DLD1 (cell line): Measurements from ENCODE around the gene CHDH.

ENCODE experiments used
- in situ Hi-C: cut with HindIII; loops from 2 replicates; pipeline ENCODE4 v1.10.0; 2017; ENCODE audit warnings: low sequenced_read_pairs

CHDH gene

DNA sequence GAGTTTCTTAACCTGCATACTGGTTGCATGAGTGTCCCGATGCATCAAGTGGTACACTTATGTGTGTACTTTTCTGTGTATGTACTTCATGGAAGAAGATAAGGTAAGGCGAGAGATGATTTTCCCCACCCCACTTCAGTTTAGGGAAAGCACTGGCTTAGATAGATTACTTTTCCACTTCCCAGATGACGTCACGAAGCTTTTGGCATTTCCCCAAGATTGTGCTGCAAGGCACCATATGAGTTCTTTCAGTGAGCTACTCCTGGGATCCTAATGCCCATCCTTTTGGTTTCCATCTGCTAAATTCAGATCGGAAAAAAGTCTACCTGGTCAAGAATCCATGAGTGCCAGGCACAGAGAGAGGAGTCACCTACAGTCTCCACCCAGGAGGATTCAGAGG is 4.7 kb upstream of the CHDH start:
- in situ Hi-C loops, result no loop called here

DNA sequence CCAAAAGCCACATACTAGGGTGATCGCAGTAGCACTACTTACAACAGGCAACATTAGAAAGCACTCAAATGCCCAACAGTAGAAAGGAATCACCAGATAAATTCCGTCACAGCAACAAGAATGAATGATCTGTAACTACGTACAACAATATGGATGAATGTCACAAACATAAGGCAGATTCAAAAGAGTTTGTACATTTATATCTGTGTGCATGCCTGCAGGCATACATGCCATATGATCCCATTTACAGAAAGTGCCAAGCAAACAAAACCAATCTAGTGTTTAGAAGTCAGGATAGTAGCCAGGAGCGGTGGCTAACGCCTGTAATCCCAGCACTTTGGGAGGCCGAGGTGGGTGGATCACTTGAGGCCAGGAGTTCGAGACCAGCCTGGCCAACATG is 3.7 kb upstream of the CHDH start:
- in situ Hi-C loops, result no loop called here

DNA sequence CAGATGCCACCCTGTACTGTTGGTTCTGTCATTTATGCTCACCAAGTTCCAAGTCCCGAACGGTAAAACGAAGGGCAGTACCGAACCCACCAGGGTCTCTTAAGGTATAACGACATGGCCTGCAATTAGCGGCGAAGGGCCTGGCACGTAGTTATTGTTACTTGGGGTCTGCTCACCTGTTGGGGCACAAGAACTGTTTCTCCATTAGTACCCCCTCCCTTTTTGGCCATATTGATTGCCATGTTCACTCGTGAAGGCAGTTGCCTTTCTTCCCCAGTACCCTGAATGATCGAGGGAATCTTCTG is 584 bp upstream of the CHDH start:
- in situ Hi-C loops, result no loop called here

DNA sequence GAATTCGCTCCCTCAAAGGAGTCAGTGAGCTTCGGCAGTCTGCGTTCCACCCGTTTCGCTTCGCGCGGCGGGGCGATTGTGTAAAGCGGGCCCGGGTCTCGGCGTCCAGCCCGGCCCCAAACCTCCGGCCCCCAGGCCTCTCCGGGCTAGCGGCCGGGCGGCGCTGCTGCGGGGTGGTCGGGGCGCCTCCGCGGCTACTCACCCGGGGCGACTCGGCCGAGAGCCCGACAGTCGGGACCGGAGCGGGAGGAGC is 412 bp downstream of the CHDH start:
- in situ Hi-C loops, result no loop called here

GRCh38 chr3:53845103-53845880 is 927 bp downstream of the CHDH start:
- in situ Hi-C loops, result no loop called here

DNA sequence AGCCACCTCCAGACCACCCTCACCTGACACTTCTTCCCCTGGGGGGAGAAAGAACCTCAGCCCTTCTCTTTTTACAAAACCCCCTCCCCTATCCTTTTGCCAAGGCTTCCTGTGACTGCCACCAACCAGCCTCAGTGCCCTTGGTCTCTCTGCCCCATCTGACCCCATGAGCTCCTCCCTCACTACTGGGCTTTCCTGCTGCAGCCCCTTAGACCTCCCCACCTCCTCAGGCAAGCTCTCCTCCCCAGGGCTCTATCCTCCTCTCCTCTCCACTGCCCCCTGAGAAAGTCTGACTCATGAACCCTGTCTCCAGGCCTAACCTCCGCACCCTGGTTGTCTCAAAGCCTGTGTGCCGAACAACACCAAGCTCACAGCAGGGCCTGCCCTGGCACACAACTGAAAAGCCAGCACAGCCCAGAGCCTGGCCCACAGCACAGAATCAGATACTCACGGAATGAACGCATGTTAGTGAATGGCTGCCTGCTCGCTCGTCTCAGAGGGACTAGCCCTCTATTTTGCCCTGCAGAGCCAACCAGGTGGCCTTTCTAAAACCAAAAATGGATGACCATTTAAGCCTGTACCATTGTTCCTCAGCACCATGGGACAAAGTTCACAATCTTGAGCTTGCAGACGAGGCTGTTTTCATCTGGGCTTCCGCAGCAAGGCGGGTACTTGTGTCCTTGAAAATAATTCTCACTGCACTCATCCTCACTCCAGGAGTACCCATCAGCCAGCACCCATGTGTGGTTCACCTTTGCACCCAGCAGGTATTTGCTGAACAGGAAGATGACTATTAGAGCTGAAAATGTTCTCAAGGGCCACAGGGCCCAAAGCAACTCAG is 1.7 kb downstream of the CHDH start:
- in situ Hi-C loops, result no loop called here

- in situ Hi-C loops, result no loop called here
Observed at GRCh38 chr3:53843195-53844177, 2.7 kb downstream of the CHDH start.

DNA sequence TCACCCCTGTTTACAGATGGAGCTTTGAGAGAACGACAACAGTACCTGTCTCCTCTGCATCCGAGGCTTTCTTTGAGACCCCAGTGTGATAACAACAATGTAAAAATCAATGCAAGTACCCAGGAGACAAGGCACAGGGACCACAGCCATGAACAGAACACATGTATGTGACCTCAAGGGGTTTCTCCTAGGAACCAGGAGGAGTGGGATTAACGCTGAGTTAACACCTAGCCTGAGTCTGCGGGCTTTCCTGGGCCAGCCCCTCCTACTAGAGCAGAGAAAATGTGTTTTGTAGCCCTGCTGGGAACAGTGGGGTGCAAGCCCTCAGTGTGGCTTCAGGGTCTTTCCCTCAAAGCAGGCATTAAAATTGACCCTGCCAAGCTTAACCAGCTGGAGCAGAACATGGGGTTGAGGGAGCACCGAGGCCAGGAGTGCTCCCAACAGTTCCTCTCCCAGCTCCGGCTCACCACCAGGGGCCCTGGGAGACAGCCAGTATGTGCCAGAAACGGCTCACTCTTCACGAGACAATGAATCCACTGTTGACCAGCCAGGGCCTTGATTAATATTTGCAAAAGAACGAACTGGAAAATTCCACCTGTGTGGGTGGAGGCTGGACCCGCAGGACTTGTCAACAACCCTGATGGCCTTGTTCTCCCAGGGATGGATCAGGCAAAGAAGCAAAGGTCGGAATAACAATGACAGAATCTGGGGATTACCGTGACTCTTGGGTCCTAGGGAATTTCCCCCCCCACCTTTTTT is 3.6 kb downstream of the CHDH start:
- in situ Hi-C loops, result no loop called here

- in situ Hi-C loops, result no loop called here
Observed at GRCh38 chr3:53841296-53841695, 4.9 kb downstream of the CHDH start.

DNA sequence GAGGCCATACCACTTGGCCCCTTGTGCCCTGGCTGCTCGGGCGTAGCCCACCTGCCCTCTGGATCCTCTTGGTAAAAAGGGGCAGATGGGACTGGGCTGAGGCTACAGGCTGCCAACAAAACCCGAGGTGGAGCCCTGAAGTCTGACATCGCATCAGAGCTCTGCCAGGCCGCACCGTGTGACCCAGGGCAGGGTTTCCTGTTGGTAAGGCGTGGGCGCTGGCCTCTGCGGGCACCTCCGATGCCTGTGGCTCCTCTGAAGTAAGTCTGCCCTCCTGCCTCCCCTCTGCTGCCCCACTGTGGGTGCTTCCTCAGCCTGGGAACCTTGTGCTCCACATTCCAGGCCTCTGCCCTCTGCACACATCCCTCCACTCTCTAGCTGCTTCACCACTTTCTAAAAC is 8.9 kb downstream of the CHDH start:
- in situ Hi-C loops, result no loop called here

DNA sequence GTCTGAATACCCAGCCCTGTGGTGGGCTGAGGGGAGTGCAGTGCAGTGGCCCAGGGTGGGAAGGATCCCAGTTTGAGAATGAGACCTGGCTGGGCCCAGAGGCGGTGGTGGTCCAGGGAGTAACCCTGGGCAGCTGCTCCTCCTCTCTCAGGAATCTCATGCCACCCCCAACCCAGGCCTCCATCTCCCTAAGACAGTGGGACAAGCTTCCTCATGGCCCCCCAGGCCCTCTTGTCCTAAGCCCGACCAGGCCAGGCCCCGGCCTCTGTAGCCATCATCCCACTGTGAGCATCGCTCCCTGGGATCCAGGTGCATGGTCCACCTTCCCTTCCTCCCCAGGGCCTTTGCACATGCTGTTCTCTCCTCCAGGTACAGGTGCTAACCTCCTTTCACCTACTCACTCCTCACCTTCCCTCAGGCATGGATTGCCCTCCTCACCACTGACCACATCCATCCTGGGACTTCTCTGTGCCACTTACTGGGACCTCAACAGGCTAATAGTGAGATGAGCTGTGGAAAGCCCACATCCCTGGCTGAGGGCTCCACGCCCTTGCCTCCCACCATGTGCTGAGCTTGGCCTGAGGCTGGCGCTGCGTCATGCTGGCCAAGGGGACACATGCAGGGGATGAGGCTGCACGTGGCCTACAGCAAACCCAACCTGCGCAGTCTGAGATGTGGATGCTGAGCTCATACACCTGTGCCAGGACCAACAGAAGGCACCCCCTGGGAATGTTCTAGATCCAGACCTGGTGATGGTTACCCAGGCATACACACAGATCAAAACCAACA is 9.9 kb downstream of the CHDH start:
- in situ Hi-C loops, result no loop called here

DNA sequence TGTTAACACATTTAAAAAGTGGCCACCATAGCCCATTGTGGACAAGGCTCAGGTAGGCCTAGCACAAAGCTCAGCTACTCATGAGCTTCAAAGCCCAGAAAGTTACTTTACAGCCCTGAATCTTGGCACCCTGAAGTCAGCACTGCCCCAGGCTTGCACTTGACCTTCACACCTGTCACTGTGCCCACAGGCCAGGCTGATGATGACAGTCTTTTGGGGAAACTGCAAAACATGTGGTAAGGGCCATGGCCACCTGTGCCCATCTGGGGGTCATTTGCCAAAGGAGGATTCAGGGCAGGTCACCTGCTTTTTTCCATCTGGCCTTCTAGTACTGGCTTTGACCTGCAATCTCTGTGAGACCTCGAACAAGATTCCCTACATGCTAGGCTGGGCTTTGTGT is 11.0 kb downstream of the CHDH start:
- in situ Hi-C loops, result no loop called here

DNA sequence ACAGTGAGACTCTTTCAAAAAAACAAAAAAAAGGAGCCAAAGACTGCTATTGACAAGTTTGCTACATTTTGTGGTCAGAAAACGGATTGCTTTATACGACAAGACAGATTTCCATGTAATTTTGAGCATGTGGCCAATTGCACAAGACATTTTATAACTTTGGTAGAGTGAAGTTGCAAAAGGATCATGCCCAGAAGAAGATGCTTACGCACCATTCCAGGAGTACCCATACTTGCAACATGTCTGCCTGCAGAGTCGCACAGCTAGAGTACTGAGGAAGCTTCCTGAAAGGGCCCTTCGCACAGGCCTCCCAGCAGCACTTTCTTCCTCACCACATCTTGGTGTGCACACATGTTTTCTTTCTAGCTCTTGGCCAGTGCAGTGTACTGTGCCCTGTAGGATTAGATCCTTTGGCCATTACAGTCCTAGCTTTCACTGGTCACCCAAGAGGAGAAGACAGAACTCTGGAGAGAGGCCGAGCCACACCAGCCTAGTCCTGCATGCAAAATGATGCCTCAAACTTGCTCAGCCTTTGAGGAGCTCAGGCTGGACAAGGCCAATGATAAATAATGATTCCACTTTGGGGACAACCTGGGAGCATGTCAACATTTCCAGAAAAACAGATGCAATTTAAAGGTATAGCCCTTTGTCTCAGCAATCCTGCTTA is 11.7 kb downstream of the CHDH start:
- in situ Hi-C loops, result no loop called here

DNA sequence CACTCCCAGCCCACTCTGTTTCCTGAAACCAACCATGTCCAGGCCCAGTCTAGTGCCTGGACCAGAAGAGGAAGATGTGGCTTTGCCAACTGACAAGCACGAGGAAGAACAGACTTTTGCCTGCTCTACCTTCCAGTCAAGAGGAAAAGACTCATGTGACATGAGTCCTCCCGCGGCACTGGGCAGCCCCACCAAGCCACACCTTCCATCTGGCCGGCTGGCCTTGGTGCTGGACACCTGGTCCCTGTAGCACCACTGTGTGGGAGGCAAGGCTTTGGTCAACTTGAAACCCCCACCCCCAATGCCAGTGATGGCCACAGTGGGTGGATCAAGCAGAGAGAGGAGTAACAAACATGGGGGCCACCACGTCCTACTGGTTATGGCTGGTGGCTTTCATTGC is 12.5 kb downstream of the CHDH start:
- in situ Hi-C loops, result no loop called here

DNA sequence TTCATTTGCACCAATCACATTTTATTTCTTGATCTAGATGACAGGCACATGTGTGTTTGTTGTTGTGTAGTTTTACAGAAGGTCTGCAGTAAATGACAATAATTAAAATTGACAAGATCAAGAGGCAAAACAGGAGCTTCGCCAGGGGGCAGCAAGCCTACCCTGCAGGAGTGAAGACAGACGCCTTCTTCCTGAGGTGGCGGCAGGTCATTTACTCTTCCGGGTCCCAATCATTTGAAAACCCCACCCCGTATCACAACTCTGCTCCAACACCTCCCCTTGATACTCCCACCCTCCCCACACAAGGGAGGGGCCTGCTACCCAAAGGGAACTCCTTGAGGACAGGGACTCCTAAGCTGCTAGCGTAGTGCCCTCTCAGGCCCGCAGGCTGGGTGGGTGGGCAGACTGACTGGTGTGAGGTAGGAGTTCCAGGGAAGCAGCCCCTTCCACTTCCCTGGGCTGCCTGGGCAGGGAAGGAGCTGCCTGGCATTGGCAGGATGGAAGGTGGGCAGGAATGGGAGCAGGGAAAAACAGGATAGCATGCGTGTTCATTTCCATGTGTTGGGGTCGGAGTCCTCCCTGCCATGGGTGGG is 13.1 kb downstream of the CHDH start:
- in situ Hi-C loops, result no loop called here

DNA sequence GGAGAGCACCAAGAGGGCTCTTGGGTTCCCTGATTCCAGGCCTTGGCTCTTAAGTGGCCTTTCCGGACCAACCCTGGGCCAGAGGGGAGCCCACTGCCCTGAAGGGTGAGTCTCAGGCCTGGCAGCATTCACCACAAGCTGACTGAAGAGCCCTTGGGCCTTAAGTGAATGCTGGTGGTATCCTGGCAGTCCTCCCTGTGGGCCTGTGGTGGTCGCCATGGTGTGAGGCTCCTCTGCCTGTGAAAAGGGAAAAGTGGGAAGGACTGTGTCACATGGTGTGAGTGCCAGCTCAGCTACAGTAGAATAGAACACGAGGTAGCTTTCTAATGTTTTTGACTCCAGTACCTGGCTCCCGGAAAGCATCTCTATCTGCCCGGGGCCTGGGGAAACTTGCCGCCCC is 15.3 kb downstream of the CHDH start:
- in situ Hi-C loops, result no loop called here

DNA sequence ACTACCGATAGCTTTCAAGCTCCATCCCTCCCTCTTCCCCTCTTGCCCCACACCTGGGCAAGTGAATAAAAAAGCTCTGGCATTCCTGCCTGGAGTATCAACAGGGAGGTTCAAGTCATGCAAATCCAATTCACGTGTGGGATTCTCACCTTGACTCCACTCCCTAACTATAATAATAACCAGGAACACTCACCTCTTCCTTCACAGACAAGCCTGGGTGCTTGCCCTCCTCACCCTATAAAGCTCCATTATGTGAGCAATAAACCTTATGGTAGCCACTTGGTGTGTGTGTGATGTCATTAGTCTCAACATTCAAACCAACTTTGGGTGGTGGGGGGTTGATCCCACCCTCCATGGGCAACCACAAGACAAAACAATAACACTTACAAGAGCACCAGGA is 16.6 kb downstream of the CHDH start:
- in situ Hi-C loops, result no loop called here

- in situ Hi-C loops, result no loop called here
Observed at GRCh38 chr3:53828581-53828980, 17.6 kb downstream of the CHDH start.

DNA sequence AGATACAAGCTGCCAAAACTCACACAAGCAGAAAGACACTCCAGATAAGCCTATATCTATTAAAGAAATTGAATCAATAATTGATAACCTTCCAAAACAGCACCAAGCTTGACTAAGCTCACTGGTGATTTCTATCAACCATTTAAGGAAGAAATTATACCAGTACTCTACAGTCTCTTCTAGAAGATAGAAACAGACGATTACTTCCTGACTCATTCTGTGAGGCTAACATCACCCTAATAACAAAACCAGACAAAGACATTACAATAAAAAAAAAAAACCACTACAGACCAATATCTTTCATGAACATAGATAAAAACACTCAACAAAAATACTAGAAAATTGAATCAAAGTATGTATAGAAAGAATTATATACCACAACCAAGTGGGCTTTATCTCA is 20.2 kb downstream of the CHDH start:
- in situ Hi-C loops, result no loop called here
